K562 (cell line): ENCODE results near the gene GTPBP6. TPM values are rescaled to one million over a fixed set of nuclear protein-coding genes. Genes with fewer than 3 reads are reported as not detected.

Experiments used
- ATAC-seq: fragments of 200-7000 bp; cut with Tn5 transposase; 3 replicates; pipeline ENCODE4 v1.9.1; 2020; ENCODE audit warnings: moderate library complexity
- BruUV-seq: library from RNA; stranded (reverse); fragments of 400-500 nt; replicated peaks from 2 replicates; lab custom pipeline; 2021; lab: Mats Ljungman, UMichigan
- CTCF ChIA-PET: fragments of 300-600 bp; formaldehyde crosslinking; extraction: SDS; loops from one replicate; lab custom pipeline; 2021; ENCODE audit warnings: low intra/inter-chr PET ratio; lab: Yijun Ruan, JAX
- POLR2A ChIA-PET: fragments of 300-600, 350-650 bp; sonication (Branson Sonifier 250); formaldehyde crosslinking; extraction: SDS; loops from one replicate; lab custom pipeline; 2021; ENCODE audit warnings: antibody characterized with exemption, inconsistent platforms; lab: Yijun Ruan, JAX
- DNase-seq, 4 experiments: peaks; one replicate each; pipeline versions ENCODE4 v3.0.0 to v3.0.0-alpha.2; 2011 to 2018; ENCODE audit warnings: low spot score in 3 of 4, mixed read lengths in 3 of 4; ENCODE audit errors: extremely low read depth in 1 of 4
- FAIRE-seq: peaks from 2 replicates; lab custom pipeline; 2011; peaks lifted over from hg19 to GRCh38; lab: Jason Lieb, UNC
- H2AFZ ChIP-seq: 2 replicates; pipeline ENCODE4 v1.6.0; 2011; ENCODE audit warnings: low read depth, low read length, control low read depth, inconsistent platforms
- H3K27ac ChIP-seq: fragments of 200-600 bp; 3 replicates; pipeline ENCODE4 v1.8.0; 2011; ENCODE audit warnings: low read depth, mild to moderate bottlenecking, control low read depth, inconsistent platforms, low read length, moderate library complexity, mixed read lengths; ENCODE audit errors: extremely low read depth
- H3K27me3 ChIP-seq, 2 experiments: fragments of 300-600 bp in 1 of 2; 2 replicates in 1 of 2; 3 replicates in 1 of 2; pipeline versions ENCODE4 v1.6.0 to v1.8.0; 2011; ENCODE audit warnings: inconsistent platforms in 2 of 2, low read length in 2 of 2, mild to moderate bottlenecking in 1 of 2, mixed read lengths in 1 of 2, moderate library complexity in 1 of 2; ENCODE audit not compliant: control insufficient read depth in 2 of 2, insufficient read depth in 2 of 2
- H3K36me3 ChIP-seq: fragments of 300-600 bp; 3 replicates; pipeline ENCODE4 v1.8.0; 2011; ENCODE audit warnings: mild to moderate bottlenecking, low read length, inconsistent platforms; ENCODE audit not compliant: control insufficient read depth, insufficient read depth
- H3K4me1 ChIP-seq, 2 experiments: fragments of 200-600 bp in 1 of 2; replicated peaks in 1 of 2; 2 replicates in 1 of 2; 3 replicates in 1 of 2; pipeline versions ENCODE4 v1.5.1 to v1.8.0; 2011; ENCODE audit warnings: inconsistent platforms in 2 of 2, low read length in 2 of 2, mild to moderate bottlenecking in 1 of 2, mixed read lengths in 1 of 2, moderate library complexity in 1 of 2; ENCODE audit not compliant: control insufficient read depth in 2 of 2, insufficient read depth in 2 of 2
- H3K4me2 ChIP-seq: 2 replicates; pipeline ENCODE4 v1.6.1; 2011; ENCODE audit warnings: low read length, control low read depth, inconsistent platforms, mixed read lengths; ENCODE audit not compliant: insufficient read depth
- H3K4me3 ChIP-seq: fragments of 200-600 bp; sonication (generic), shearing (Covaris generic); 2 replicates; pipeline ENCODE4 v1.5.1; 2016; ENCODE audit warnings: control low read depth, inconsistent platforms
- H3K79me2 ChIP-seq: fragments of 200-600 bp; 3 replicates; pipeline ENCODE4 v1.8.0; 2011; ENCODE audit warnings: low read length, inconsistent platforms; ENCODE audit not compliant: control insufficient read depth, insufficient read depth
- H3K9ac ChIP-seq, 2 experiments: 2 replicates each; pipeline versions ENCODE4 v1.6.0 to v1.6.1; 2011; ENCODE audit warnings: low read depth in 2 of 2, low read length in 2 of 2, control low read depth in 1 of 2, inconsistent platforms in 1 of 2, mild to moderate bottlenecking in 1 of 2, mixed read lengths in 1 of 2; ENCODE audit not compliant: insufficient read depth in 1 of 2
- H3K9me1 ChIP-seq: one replicate; pipeline ENCODE4 v1.6.0; 2011; ENCODE audit warnings: inconsistent platforms, mild to moderate bottlenecking, low read length, moderate library complexity; ENCODE audit not compliant: control insufficient read depth, insufficient read depth
- H3K9me3 ChIP-seq: replicated peaks from 2 replicates; pipeline ENCODE4 v1.5.1; 2011; ENCODE audit warnings: low read depth, low read length, inconsistent platforms; ENCODE audit not compliant: control insufficient read depth, insufficient read depth
- H4K20me1 ChIP-seq: replicated peaks from 2 replicates; pipeline ENCODE4 v1.6.1; 2011; ENCODE audit warnings: low read length, inconsistent platforms, mixed read lengths; ENCODE audit not compliant: control insufficient read depth, insufficient read depth
- BRD9 ChIP-seq: fragments of 450-650 bp; IDR thresholded peaks from 2 replicates; pipeline ENCODE4 v1.6.1; 2018; ENCODE audit warnings: low read depth; ENCODE audit not compliant: partially characterized antibody
- CBFB ChIP-seq: sonication (generic); formaldehyde crosslinking; IDR thresholded peaks from 2 replicates; pipeline ENCODE4 v1.4.0; 2020; ENCODE audit warnings: mild to moderate bottlenecking, missing genetic modification reagents
- JUND ChIP-seq, 2 experiments: IDR thresholded peaks; 2 replicates in 1 of 2; 3 replicates in 1 of 2; pipeline ENCODE4 v1.6.1; 2011; ENCODE audit warnings: borderline replicate concordance in 2 of 2, low read depth in 2 of 2, low read length in 2 of 2, improper control_type of control experiment in 1 of 2, missing biosample characterization in 1 of 2, missing genetic modification characterization in 1 of 2, missing genetic modification reagents in 1 of 2
- MECOM ChIP-seq: fragments of 250-450 bp; sonication (Bioruptor Pico); IDR thresholded peaks from 2 replicates; pipeline ENCODE4 v1.8.0; 2022; ENCODE audit warnings: inconsistent platforms
- NUFIP1 ChIP-seq: fragments of 450-650 bp; IDR thresholded peaks from 2 replicates; pipeline ENCODE4 v1.6.1; 2018; ENCODE audit not compliant: partially characterized antibody
- PHF20 ChIP-seq: fragments of 450-650 bp; IDR thresholded peaks from 2 replicates; pipeline ENCODE4 v1.6.1; 2018; ENCODE audit not compliant: partially characterized antibody
- ZBTB17 ChIP-seq: fragments of 450-650 bp; formaldehyde crosslinking; IDR thresholded peaks from 2 replicates; pipeline ENCODE4 v1.4.0; 2020; ENCODE audit warnings: mild to moderate bottlenecking
- ZNF717 ChIP-seq: fragments of 250-450 bp; sonication (Bioruptor Pico); IDR thresholded peaks from 2 replicates; pipeline ENCODE4 v1.5.0; 2021
- WGBS: fragments of 100-300 bp; shearing (Covaris generic); methylation state at CpG from one replicate; pipeline ENCODE4 v1.1.6; 2016; ENCODE audit warnings: low coverage, mixed read lengths; ENCODE audit not compliant: insufficient coverage; ENCODE audit errors: missing lambda C conversion rate; 5-methylcytosine and 5-hydroxymethylcytosine counted together
- in situ Hi-C: fragments of 300-500 bp; cut with MboI; formaldehyde crosslinking; loops from 4 replicates; pipeline ENCODE4 v1.15.0; 2018; ENCODE audit warnings: inconsistent platforms, mixed read lengths
- intact Hi-C: fragments of 100-400 bp; cut with micrococcal nuclease; formaldehyde crosslinking; loops from 2 replicates; pipeline ENCODE4 v1.14.2; 2022
- polyA plus RNA-seq, 8 experiments: library from polyadenylated mRNA; depleted of rRNA in 4 of 8; stranded (reverse) in 5 of 8; unstranded in 3 of 8; fragments of >200 nt; fragmentation: Nextera tagmentation in 2 of 8; fragmentation: Illumina TruSeq in 1 of 8; extraction: Ambion mirVana in 2 of 8; extraction: Trizol in 1 of 8; gene quantifications; 2 replicates each; pipeline versions ENCODE4 v1.2.1 to v1.2.3, GENCODE V29; 2011 to 2014; ENCODE audit warnings: inconsistent platforms in 1 of 8, missing spikeins in 1 of 8
- total RNA-seq, 7 experiments: library from RNA; depleted of rRNA in 6 of 7; stranded (reverse); fragments of >200 nt in 6 of 7; fragmentation: Illumina TruSeq in 2 of 7; extraction: Trizol in 2 of 7; gene quantifications; 2 replicates each; pipeline versions ENCODE4 v1.2.1 to v1.2.3, GENCODE V29; 2011 to 2021; ENCODE audit warnings: low replicate concordance in 1 of 7
- TF ChIP-seq, protein P1 (sequence below): fragments of 200-800 bp; sonication (Bioruptor generic); IDR thresholded peaks from 2 replicates; pipeline ENCODE4 v1.6.1; 2016; ENCODE audit warnings: missing genetic modification characterization, missing compliant biosample characterization

Gene GTPBP6
- total and polyA plus RNA-seq, 9 of the 15 experiments (the other 6 are each of a cell fraction or from before 2014, with no cell fraction given) = 0.24 to 35.2 (median 8.0) TPM

DNA sequence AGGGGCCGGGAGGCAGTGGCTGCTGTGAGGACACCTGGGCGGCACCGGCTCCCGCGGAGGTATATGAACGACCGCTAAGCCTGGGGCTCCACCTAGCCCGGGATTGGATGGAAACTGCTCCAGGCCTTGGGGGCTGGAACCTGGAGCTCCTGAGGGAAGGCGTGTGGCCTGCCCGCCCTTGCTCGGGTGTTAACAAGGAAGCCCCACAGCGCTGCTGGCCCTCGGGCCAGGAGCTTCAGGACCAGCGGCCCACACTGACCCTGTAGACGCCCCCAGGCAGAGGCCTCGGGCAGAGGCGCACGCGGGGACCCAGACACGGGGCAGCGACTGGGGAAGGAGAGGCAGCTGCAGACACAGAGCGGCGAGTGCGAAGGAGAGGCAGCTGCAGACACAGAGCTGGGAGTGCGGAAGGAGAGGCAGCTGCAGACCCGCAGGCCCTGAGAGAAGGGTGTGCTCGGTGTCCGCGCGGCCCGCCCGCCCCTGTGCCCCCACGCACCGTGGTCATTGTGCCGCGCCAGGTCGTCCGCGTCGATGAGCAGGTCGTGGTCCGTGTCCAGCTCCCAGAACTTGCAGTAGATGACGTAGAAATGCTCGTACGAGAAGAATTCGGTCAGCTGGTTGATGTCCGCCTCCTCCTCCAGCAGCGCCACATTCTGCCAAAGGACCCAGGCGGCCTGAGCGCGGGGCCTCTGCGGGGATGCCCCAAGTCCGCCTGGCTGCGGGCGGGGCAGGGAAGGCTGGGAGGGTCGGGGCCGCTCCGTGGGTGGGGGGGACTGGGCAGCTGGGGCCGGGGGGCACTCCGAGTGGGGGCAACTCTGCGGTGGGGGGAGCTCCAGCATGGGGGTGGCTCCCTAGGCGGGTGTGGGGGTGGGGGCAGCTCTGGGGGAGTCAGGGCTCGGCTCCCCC is 26.7 kb upstream of the GTPBP6 start:
- Histone ChIP-seq H4K20me1 (no peaks in the 10 kb centered on the region), H2AFZ (no peak overlapping the region), H3K27ac (no peak overlapping the region), H3K9me1 (no peaks in the 10 kb centered on the region), H3K4me1 (0 out of 5 replicates have a peak, but pooled peaks cover 0 to 4% of the 10 kb centered on the region in 2 experiments), H3K9ac (no peak overlapping the region), H3K4me2 (no peak overlapping the region), H3K79me2 (no peaks in the 10 kb centered on the region), H3K9me3 (no peaks in the 10 kb centered on the region), H3K27me3 (no peaks in the 10 kb centered on the region), H3K4me3 (no peak overlapping the region), H3K36me3 (no peaks in the 10 kb centered on the region)
- WGBS = 85% methylated on average over 14 of the region's 63 CpGs
- ChIA-PET POLR2A (no interaction called here), CTCF (no interaction called here)
- no peak for ATAC-seq
- no peak for FAIRE-seq
- intact Hi-C loops (no loop called here), in situ Hi-C loops (no loop called here)
- no peak for DNase-seq
- no TSS peak for BruUV-seq
- no peak for TF ChIP-seq ZNF717

GRCh38 chrX:344371-344901 is 25.8 kb upstream of the GTPBP6 start:
- H3K27me3 ChIP-seq = no peaks in the 10 kb centered on the region
- no TSS peak for BruUV-seq
- H3K9ac ChIP-seq = no peak overlapping the region
- DNase-seq (no peak), FAIRE-seq (no peak), ATAC-seq (no peak)
- no peaks in the 10 kb centered on the region for H3K9me3 ChIP-seq
- H3K9me1 ChIP-seq = no peaks in the 10 kb centered on the region
- CTCF ChIA-PET = no interaction called here
- no peaks in the 10 kb centered on the region for H3K36me3 ChIP-seq
- POLR2A ChIA-PET = no interaction called here
- H3K27ac ChIP-seq = no peak overlapping the region
- no peaks in the 10 kb centered on the region for H4K20me1 ChIP-seq
- 0 out of 5 replicates have a peak, but pooled peaks cover 0 to 4% of the 10 kb centered on the region in 2 experiments for H3K4me1 ChIP-seq
- H3K79me2 ChIP-seq = no peaks in the 10 kb centered on the region
- no peak overlapping the region for H3K4me2 ChIP-seq
- WGBS = 100% methylated on average over 4 of the region's 47 CpGs
- H2AFZ ChIP-seq = no peak overlapping the region
- intact Hi-C loops = no loop called here
- no peak overlapping the region for H3K4me3 ChIP-seq
- in situ Hi-C loops = no loop called here
- TF ChIP-seq, protein P1, sequence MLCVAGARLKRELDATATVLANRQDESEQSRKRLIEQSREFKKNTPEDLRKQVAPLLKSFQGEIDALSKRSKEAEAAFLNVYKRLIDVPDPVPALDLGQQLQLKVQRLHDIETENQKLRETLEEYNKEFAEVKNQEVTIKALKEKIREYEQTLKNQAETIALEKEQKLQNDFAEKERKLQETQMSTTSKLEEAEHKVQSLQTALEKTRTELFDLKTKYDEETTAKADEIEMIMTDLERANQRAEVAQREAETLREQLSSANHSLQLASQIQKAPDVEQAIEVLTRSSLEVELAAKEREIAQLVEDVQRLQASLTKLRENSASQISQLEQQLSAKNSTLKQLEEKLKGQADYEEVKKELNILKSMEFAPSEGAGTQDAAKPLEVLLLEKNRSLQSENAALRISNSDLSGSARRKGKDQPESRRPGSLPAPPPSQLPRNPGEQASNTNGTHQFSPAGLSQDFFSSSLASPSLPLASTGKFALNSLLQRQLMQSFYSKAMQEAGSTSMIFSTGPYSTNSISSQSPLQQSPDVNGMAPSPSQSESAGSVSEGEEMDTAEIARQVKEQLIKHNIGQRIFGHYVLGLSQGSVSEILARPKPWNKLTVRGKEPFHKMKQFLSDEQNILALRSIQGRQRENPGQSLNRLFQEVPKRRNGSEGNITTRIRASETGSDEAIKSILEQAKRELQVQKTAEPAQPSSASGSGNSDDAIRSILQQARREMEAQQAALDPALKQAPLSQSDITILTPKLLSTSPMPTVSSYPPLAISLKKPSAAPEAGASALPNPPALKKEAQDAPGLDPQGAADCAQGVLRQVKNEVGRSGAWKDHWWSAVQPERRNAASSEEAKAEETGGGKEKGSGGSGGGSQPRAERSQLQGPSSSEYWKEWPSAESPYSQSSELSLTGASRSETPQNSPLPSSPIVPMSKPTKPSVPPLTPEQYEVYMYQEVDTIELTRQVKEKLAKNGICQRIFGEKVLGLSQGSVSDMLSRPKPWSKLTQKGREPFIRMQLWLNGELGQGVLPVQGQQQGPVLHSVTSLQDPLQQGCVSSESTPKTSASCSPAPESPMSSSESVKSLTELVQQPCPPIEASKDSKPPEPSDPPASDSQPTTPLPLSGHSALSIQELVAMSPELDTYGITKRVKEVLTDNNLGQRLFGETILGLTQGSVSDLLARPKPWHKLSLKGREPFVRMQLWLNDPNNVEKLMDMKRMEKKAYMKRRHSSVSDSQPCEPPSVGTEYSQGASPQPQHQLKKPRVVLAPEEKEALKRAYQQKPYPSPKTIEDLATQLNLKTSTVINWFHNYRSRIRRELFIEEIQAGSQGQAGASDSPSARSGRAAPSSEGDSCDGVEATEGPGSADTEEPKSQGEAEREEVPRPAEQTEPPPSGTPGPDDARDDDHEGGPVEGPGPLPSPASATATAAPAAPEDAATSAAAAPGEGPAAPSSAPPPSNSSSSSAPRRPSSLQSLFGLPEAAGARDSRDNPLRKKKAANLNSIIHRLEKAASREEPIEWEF = no peak
- TF ChIP-seq ZBTB17 (CRISPR knock-in tag) (no peak), BRD9 (no peak), NUFIP1 (no peak), JUND (IDR thresholded peaks at IDR 0.05; ENCODE audit: borderline replicate concordance, low read depth, low read length) (no peak), JUND (tag; IDR thresholded peaks at IDR 0.05; ENCODE audit: borderline replicate concordance, low read depth, low read length) (no peak), MECOM (CRISPR knock-in tag) (no peak), PHF20 (no peak), CBFB (CRISPR knock-in tag) (no peak)
